Esophagus muscularis mucosa (tissue), 3 donors: ENCODE data around the gene SLC5A8.

Source experiments
- EP300 ChIP-seq: sonication (generic); formaldehyde crosslinking; IDR thresholded peaks from one replicate; pipeline ENCODE4 v1.6.1; 2017; ENCODE audit warnings: antibody characterized with exemption
- TF ChIP-seq, protein P1 (sequence below), 3 experiments: fragments of 200-600 bp in 2 of 3; fragments of 450-650 bp in 1 of 3; sonication (generic) in 2 of 3; IDR thresholded peaks; one replicate each; pipeline ENCODE4 v1.5.1; 2017 to 2019; ENCODE audit warnings: antibody characterized with exemption in 3 of 3, mild to moderate bottlenecking in 2 of 3, moderate library complexity in 1 of 3

GRCh38 chr12:101235686-101236085 is 25.6 kb upstream of the SLC5A8 start:
- TF ChIP-seq, protein P1, sequence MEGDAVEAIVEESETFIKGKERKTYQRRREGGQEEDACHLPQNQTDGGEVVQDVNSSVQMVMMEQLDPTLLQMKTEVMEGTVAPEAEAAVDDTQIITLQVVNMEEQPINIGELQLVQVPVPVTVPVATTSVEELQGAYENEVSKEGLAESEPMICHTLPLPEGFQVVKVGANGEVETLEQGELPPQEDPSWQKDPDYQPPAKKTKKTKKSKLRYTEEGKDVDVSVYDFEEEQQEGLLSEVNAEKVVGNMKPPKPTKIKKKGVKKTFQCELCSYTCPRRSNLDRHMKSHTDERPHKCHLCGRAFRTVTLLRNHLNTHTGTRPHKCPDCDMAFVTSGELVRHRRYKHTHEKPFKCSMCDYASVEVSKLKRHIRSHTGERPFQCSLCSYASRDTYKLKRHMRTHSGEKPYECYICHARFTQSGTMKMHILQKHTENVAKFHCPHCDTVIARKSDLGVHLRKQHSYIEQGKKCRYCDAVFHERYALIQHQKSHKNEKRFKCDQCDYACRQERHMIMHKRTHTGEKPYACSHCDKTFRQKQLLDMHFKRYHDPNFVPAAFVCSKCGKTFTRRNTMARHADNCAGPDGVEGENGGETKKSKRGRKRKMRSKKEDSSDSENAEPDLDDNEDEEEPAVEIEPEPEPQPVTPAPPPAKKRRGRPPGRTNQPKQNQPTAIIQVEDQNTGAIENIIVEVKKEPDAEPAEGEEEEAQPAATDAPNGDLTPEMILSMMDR (IDR thresholded peaks at IDR 0.05) = no peak
- no peak for TF ChIP-seq EP300
